Astrocyte (in vitro differentiated cells and primary cell): ENCODE measurements around the gene OTOF. TPM values are rescaled to one million over a fixed set of nuclear protein-coding genes. Genes with fewer than 3 reads are reported as not detected.

Source experiments
- DNase-seq: peaks from one replicate; pipeline ENCODE4 v3.0.0-alpha.2; 2010; ENCODE audit warnings: low read depth
- FAIRE-seq: peaks from 2 replicates; lab custom pipeline; 2011; peaks lifted over from hg19 to GRCh38; lab: Jason Lieb, UNC
- H2AFZ ChIP-seq: 2 replicates; pipeline ENCODE4 v1.6.0; 2012; ENCODE audit warnings: low read depth, low read length, inconsistent platforms
- H3K27ac ChIP-seq: 2 replicates; pipeline ENCODE4 v1.5.1; 2011; ENCODE audit warnings: low read depth, low read length, inconsistent platforms
- H3K27me3 ChIP-seq: 2 replicates; pipeline ENCODE4 v1.6.0; 2011; ENCODE audit warnings: low read length, inconsistent platforms; ENCODE audit not compliant: insufficient read depth
- H3K36me3 ChIP-seq: 2 replicates; pipeline ENCODE4 v1.5.1; 2011; ENCODE audit warnings: low read length, inconsistent platforms; ENCODE audit not compliant: insufficient read depth
- H3K4me1 ChIP-seq: 2 replicates; pipeline ENCODE4 v1.5.1; 2011; ENCODE audit warnings: low read length, inconsistent platforms; ENCODE audit not compliant: insufficient read depth
- H3K4me2 ChIP-seq: 2 replicates; pipeline ENCODE4 v1.6.0; 2012; ENCODE audit warnings: low read length, inconsistent platforms
- H3K4me3 ChIP-seq: 2 replicates; pipeline ENCODE4 v1.5.1; 2011; ENCODE audit warnings: low read depth, mild to moderate bottlenecking, low read length, inconsistent platforms; ENCODE audit not compliant: insufficient read depth
- H3K79me2 ChIP-seq: 2 replicates; pipeline ENCODE4 v1.6.0; 2012; ENCODE audit warnings: mild to moderate bottlenecking, low read length, inconsistent platforms; ENCODE audit not compliant: insufficient read depth
- H3K9ac ChIP-seq: 2 replicates; pipeline ENCODE4 v1.6.0; 2012; ENCODE audit warnings: mild to moderate bottlenecking, low read length, inconsistent platforms
- H3K9me3 ChIP-seq: 2 replicates; pipeline ENCODE4 v1.5.1; 2012; ENCODE audit warnings: low read depth, mild to moderate bottlenecking, low read length, inconsistent platforms; ENCODE audit not compliant: insufficient read depth
- H4K20me1 ChIP-seq: 2 replicates; pipeline ENCODE4 v1.6.0; 2012; ENCODE audit warnings: low read length, inconsistent platforms; ENCODE audit not compliant: insufficient read depth
- H3K27ac Mint-ChIP-seq: one replicate; pipeline ENCODE4 v1.8.0; 2021; ENCODE audit warnings: mild to moderate bottlenecking, mixed read lengths; ENCODE audit not compliant: unreplicated experiment
- H3K27me3 Mint-ChIP-seq: one replicate; pipeline ENCODE4 v1.8.0; 2021; ENCODE audit warnings: low read depth, mixed read lengths; ENCODE audit not compliant: unreplicated experiment
- H3K36me3 Mint-ChIP-seq: one replicate; pipeline ENCODE4 v1.8.0; 2021; ENCODE audit warnings: low read depth, mixed read lengths; ENCODE audit not compliant: unreplicated experiment
- H3K4me1 Mint-ChIP-seq: one replicate; pipeline ENCODE4 v1.8.0; 2021; ENCODE audit warnings: low read depth, mixed read lengths; ENCODE audit not compliant: unreplicated experiment
- H3K4me3 Mint-ChIP-seq: one replicate; pipeline ENCODE4 v1.8.0; 2021; ENCODE audit warnings: mild to moderate bottlenecking, moderate library complexity, mixed read lengths; ENCODE audit not compliant: unreplicated experiment
- H3K9me3 Mint-ChIP-seq: one replicate; pipeline ENCODE4 v1.8.0; 2021; ENCODE audit warnings: mild to moderate bottlenecking, mixed read lengths; ENCODE audit not compliant: unreplicated experiment
- EZH2 ChIP-seq: IDR thresholded peaks from 2 replicates; pipeline ENCODE4 v1.6.1; 2012; ENCODE audit warnings: mild to moderate bottlenecking, low read length, inconsistent platforms; ENCODE audit not compliant: insufficient read depth
- total RNA-seq: library from RNA; stranded (reverse); gene quantifications from 2 replicates; pipeline ENCODE4 v1.2.1, GENCODE V29; 2021
- TF ChIP-seq, protein P1 (sequence below): IDR thresholded peaks from 2 replicates; pipeline ENCODE4 v1.5.1; 2011; ENCODE audit warnings: low read depth, mild to moderate bottlenecking, inconsistent platforms, low read length, moderate library complexity; ENCODE audit not compliant: insufficient read depth

Gene OTOF
- total RNA-seq, 1 donor from 2014 or later, result not detected

DNA sequence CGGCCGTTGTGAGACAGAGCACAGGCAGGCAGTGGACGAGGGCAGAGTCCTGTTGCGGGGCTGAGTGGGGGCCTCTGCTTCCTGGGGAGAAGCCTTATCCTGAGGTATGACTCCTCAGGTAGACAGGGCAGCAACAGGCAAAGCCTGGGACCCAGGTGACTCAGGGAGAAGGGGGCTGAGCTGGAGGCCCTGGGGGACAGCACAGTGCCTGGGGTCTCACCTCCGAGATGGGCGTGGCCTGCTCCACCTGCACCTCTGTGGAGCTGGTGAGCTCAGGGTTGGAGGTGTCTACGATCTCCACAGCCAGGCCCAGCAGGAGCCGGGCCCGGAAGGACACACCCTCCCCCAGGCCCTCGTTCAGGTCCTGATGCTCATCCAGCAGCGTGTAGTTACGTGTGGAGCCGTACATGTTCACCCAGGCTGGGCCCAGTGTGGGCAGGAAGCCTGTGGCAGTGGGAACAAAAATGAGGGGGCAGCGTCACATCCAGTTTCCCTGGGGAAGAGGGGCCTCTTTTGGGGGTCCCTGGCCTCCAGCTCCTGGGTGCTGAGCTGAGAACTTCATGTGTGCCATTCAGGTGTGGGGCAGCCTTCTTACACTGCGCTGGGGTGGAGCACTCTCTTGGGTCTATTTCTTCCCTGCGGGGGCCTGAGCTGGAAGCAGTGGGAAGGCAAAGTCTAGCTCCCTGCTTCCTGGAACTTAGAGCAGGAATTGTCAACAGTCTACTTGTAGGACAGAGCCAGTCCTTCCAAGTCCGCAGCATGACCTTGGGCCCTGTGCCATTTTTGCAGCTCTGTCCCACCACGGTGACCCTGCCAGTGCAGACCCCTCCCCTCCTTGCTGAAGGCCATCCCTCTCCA lies 2.9 kb upstream of the OTOF start:
- no peak overlapping the region for H3K27ac ChIP-seq
- H3K9ac ChIP-seq, result no peak overlapping the region
- Mint-ChIP-seq H3K4me1 (no peaks in the 10 kb centered on the region), H3K9me3 (no peaks in the 10 kb centered on the region), H3K4me3 (no peak overlapping the region), H3K27ac (no peak overlapping the region), H3K27me3 (peaks cover 31% of the 10 kb centered on the region), H3K36me3 (no peaks in the 10 kb centered on the region)
- FAIRE-seq (no peak), DNase-seq (no peak)
- H3K27me3 ChIP-seq, result peaks cover 6% of the 10 kb centered on the region
- H3K36me3 ChIP-seq, result no peaks in the 10 kb centered on the region
- H3K4me1 ChIP-seq, result no peaks in the 10 kb centered on the region
- TF ChIP-seq EZH2, result no peak
- TF ChIP-seq, protein P1, sequence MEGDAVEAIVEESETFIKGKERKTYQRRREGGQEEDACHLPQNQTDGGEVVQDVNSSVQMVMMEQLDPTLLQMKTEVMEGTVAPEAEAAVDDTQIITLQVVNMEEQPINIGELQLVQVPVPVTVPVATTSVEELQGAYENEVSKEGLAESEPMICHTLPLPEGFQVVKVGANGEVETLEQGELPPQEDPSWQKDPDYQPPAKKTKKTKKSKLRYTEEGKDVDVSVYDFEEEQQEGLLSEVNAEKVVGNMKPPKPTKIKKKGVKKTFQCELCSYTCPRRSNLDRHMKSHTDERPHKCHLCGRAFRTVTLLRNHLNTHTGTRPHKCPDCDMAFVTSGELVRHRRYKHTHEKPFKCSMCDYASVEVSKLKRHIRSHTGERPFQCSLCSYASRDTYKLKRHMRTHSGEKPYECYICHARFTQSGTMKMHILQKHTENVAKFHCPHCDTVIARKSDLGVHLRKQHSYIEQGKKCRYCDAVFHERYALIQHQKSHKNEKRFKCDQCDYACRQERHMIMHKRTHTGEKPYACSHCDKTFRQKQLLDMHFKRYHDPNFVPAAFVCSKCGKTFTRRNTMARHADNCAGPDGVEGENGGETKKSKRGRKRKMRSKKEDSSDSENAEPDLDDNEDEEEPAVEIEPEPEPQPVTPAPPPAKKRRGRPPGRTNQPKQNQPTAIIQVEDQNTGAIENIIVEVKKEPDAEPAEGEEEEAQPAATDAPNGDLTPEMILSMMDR, result no peak
- no peaks in the 10 kb centered on the region for H3K9me3 ChIP-seq
- H4K20me1 ChIP-seq, result no peaks in the 10 kb centered on the region
- no peak overlapping the region for H3K4me3 ChIP-seq
- no peaks in the 10 kb centered on the region for H3K79me2 ChIP-seq
- no peak overlapping the region for H2AFZ ChIP-seq
- no peak overlapping the region for H3K4me2 ChIP-seq

DNA sequence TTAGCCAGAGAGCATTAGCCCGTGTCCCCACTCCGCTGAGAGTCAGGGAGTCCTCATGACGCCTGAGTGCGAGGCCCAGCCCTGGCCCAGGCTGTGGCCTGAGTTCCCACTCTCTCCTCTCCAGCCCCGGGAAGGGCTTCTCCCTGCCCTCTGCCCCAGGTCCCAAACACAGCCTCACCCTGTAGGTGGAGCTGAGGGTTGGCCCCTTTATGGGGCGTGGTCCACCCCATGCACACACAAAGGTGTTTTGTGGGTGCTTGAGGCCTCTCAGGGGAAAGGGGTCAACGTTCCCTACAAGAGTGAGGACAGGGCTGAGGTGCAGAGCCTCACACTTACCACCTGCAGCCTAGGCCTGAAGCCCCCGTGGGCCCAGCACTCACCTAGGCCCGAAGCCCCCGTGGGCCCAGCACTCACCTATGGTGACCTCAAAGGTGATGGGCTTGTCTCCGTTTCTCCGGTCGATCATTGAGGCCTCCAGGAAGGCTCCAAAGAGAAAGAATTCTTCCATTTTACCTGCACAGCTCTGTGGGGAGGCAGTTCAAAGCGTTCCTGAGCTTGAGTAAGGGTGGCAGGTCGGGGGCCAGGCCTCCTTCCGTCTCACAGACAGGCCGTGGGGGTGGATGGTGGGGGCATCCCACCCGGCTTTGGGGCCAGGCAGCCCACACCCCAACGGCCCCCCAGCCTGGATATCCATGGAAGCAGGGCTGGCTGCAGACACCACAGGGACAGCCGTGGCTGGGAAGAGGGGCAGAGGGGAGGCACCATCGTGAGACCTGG lies 2.1 kb upstream of the OTOF start:
- H3K4me1 Mint-ChIP-seq, result no peaks in the 10 kb centered on the region
- no peak for FAIRE-seq
- no peaks in the 10 kb centered on the region for H3K79me2 ChIP-seq
- no peaks in the 10 kb centered on the region for H3K9me3 Mint-ChIP-seq
- H3K36me3 Mint-ChIP-seq, result no peaks in the 10 kb centered on the region
- no peak overlapping the region for H3K4me2 ChIP-seq
- H4K20me1 ChIP-seq, result no peaks in the 10 kb centered on the region
- H2AFZ ChIP-seq, result no peak overlapping the region
- no peaks in the 10 kb centered on the region for H3K9me3 ChIP-seq
- no peak for DNase-seq
- H3K27ac Mint-ChIP-seq, result no peak overlapping the region
- H3K4me1 ChIP-seq, result no peaks in the 10 kb centered on the region
- H3K27ac ChIP-seq, result no peak overlapping the region
- TF ChIP-seq EZH2, result no peak
- TF ChIP-seq, protein P1, result no peak
- peaks cover 23% of the 10 kb centered on the region for H3K27me3 Mint-ChIP-seq
- no peaks in the 10 kb centered on the region for H3K36me3 ChIP-seq
- no peak overlapping the region for H3K9ac ChIP-seq
- no peak overlapping the region for H3K4me3 ChIP-seq
- H3K27me3 ChIP-seq, result peaks cover 2% of the 10 kb centered on the region
- H3K4me3 Mint-ChIP-seq, result no peak overlapping the region
